DOHH2 (cell line): ENCODE measurements around the gene CACNA2D2.

Experiments used
- H3F3A ChIP-seq: fragments of 200-600 bp; sonication (generic), shearing (Covaris generic); 2 replicates; pipeline ENCODE4 v1.6.0; 2016; ENCODE audit warnings: antibody characterized with exemption, mild to moderate bottlenecking; ENCODE audit not compliant: control insufficient read depth, insufficient read depth
- H3K27ac ChIP-seq: fragments of 200-600 bp; sonication (generic); 2 replicates; pipeline ENCODE4 v1.5.1; 2014; ENCODE audit warnings: low read depth, mild to moderate bottlenecking, low read length, moderate library complexity
- H3K27me3 ChIP-seq: fragments of 200-600 bp; sonication (generic); 2 replicates; pipeline ENCODE4 v1.6.1; 2014; ENCODE audit warnings: mild to moderate bottlenecking, low read length, mixed read lengths; ENCODE audit not compliant: control insufficient read depth
- H3K36me3 ChIP-seq: fragments of 200-600 bp; sonication (generic); 2 replicates; pipeline ENCODE4 v1.6.1; 2014; ENCODE audit warnings: mild to moderate bottlenecking, low read length, moderate library complexity, mixed read lengths; ENCODE audit not compliant: control insufficient read depth
- H3K4me1 ChIP-seq: fragments of 200-600 bp; sonication (generic); 2 replicates; pipeline ENCODE4 v1.6.1; 2014; ENCODE audit warnings: mild to moderate bottlenecking, low read length, mixed read lengths; ENCODE audit not compliant: control insufficient read depth
- H3K4me2 ChIP-seq: fragments of 200-600 bp; sonication (generic); 2 replicates; pipeline ENCODE4 v1.6.0; 2014; ENCODE audit warnings: mild to moderate bottlenecking, low read length, moderate library complexity
- H3K4me3 ChIP-seq: fragments of 200-600 bp; sonication (generic); 2 replicates; pipeline ENCODE4 v1.5.1; 2014; ENCODE audit warnings: mild to moderate bottlenecking, low read length, mixed read lengths
- H3K79me2 ChIP-seq: fragments of 200-600 bp; sonication (generic); 2 replicates; pipeline ENCODE4 v1.6.1; 2014; ENCODE audit warnings: mild to moderate bottlenecking, low read length, mixed read lengths; ENCODE audit not compliant: control insufficient read depth
- H3K9me2 ChIP-seq: fragments of 200-600 bp; sonication (generic); replicated peaks from 2 replicates; pipeline ENCODE4 v1.6.1; 2014; ENCODE audit warnings: mild to moderate bottlenecking, low read length, mixed read lengths; ENCODE audit not compliant: control insufficient read depth
- H3K9me3 ChIP-seq: fragments of 200-600 bp; sonication (generic); 2 replicates; pipeline ENCODE4 v1.6.1; 2014; ENCODE audit warnings: antibody characterized with exemption, low read length, mixed read lengths; ENCODE audit not compliant: control insufficient read depth, insufficient read depth
- H4K20me1 ChIP-seq: fragments of 200-600 bp; sonication (generic); 2 replicates; pipeline ENCODE4 v1.6.0; 2014; ENCODE audit warnings: low read depth, mild to moderate bottlenecking, antibody characterized with exemption, low read length, moderate library complexity; ENCODE audit not compliant: control insufficient read depth, insufficient read depth
- CTCF ChIP-seq: fragments of 200-600 bp; sonication (generic); IDR thresholded peaks from one replicate; pipeline ENCODE4 v1.5.1; 2014; ENCODE audit warnings: antibody characterized with exemption, mild to moderate bottlenecking, low read depth, low read length; ENCODE audit not compliant: poor library complexity, severe bottlenecking
- EZH2phosphoT487 ChIP-seq: fragments of 200-600 bp; sonication (generic); IDR thresholded peaks from 2 replicates; pipeline ENCODE4 v1.6.1; 2017; ENCODE audit warnings: borderline replicate concordance, mild to moderate bottlenecking, antibody characterized with exemption, low read length, moderate library complexity, mixed read lengths

The CACNA2D2 gene

DNA sequence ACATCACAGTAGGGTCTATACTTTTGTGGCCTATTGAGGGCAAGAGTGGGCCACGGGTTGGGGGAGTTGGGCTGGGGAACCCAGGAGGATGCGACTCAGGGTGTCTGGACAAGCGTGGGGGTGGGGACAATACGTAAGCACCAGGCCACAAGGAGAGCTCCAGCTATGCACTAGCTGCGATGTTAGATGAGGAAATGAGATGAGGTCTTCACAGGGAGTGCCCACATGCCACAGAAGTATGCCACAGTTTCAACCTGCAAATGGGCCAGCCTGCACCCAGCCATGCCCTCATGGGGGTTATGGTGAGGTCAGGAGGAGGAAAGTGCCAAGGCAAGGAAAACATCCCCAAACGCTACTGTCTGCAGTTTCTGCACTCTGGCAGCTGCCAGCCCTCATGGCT is 30.5 kb downstream of the CACNA2D2 start:
- Histone ChIP-seq H3K9me2 (no peaks in the 10 kb centered on the region), H3F3A (no peaks in the 10 kb centered on the region), H3K27me3 (no peaks in the 10 kb centered on the region; the same call in 1 of the 2 replicates), H3K9me3 (no peaks in the 10 kb centered on the region), H3K79me2 (no peaks in the 10 kb centered on the region), H4K20me1 (no peaks in the 10 kb centered on the region), H3K4me2 (no peak overlapping the region), H3K4me1 (no peaks in the 10 kb centered on the region), H3K27ac (no peak overlapping the region), H3K36me3 (no peaks in the 10 kb centered on the region), H3K4me3 (no peak overlapping the region)
- no peak for TF ChIP-seq EZH2phosphoT487
- TF ChIP-seq CTCF: no peak

DNA sequence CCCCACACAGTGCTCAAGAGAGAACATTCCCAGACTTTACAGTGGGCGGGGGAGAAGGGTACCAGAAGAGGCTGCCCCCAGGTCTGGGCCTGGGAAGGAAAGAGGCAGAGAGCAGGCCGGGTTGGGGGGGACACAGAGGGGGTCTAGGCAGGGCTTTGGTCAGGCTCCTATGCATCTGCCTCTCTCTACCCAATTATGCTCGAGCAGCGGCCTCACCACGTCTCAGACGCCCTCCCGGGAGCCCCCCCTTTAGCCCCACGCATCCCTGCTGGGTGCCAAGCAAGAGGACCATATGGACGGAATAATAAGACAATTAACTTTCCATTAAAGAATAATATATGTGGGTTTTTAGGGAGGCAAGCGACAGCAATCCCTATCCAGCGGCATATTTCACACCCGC is 32.8 kb downstream of the CACNA2D2 start:
- Histone ChIP-seq H3K4me3 (no peak overlapping the region), H3K4me2 (no peak overlapping the region), H3K36me3 (no peaks in the 10 kb centered on the region), H3K9me3 (no peaks in the 10 kb centered on the region), H3F3A (no peaks in the 10 kb centered on the region), H4K20me1 (no peaks in the 10 kb centered on the region), H3K4me1 (no peaks in the 10 kb centered on the region), H3K9me2 (no peaks in the 10 kb centered on the region), H3K27me3 (no peaks in the 10 kb centered on the region; the same call in 1 of the 2 replicates), H3K27ac (no peak overlapping the region), H3K79me2 (no peaks in the 10 kb centered on the region)
- TF ChIP-seq EZH2phosphoT487 (no peak), CTCF (no peak)

- no peaks in the 10 kb centered on the region for H3F3A ChIP-seq
- no peak overlapping the region for H3K4me3 ChIP-seq
- no peaks in the 10 kb centered on the region for H3K79me2 ChIP-seq
- H3K9me3 ChIP-seq: no peaks in the 10 kb centered on the region
- H4K20me1 ChIP-seq: no peaks in the 10 kb centered on the region
- H3K27me3 ChIP-seq: 0 out of 2 replicates have a peak, but pooled peaks cover 3% of the 10 kb centered on the region
- no peak for TF ChIP-seq EZH2phosphoT487
- TF ChIP-seq CTCF: no peak
- H3K27ac ChIP-seq: no peak overlapping the region
- no peaks in the 10 kb centered on the region for H3K4me1 ChIP-seq
- no peak overlapping the region for H3K4me2 ChIP-seq
- no peaks in the 10 kb centered on the region for H3K36me3 ChIP-seq
- no peaks in the 10 kb centered on the region for H3K9me2 ChIP-seq
These were observed 35.5 kb downstream of the CACNA2D2 start for GRCh38 chr3:50467919-50468318.

GRCh38 chr3:50466177-50466576 is 37.3 kb downstream of the CACNA2D2 start:
- no peaks in the 10 kb centered on the region for H3K36me3 ChIP-seq
- H3K27ac ChIP-seq: no peak overlapping the region
- 0 out of 2 replicates have a peak, but pooled peaks cover 3% of the 10 kb centered on the region for H3K27me3 ChIP-seq
- H3K9me2 ChIP-seq: no peaks in the 10 kb centered on the region
- no peak for TF ChIP-seq EZH2phosphoT487
- TF ChIP-seq CTCF: peak; percentile 26
- no peaks in the 10 kb centered on the region for H3K79me2 ChIP-seq
- no peak overlapping the region for H3K4me3 ChIP-seq
- no peaks in the 10 kb centered on the region for H3K4me1 ChIP-seq
- no peaks in the 10 kb centered on the region for H4K20me1 ChIP-seq
- H3K4me2 ChIP-seq: no peak overlapping the region
- no peaks in the 10 kb centered on the region for H3K9me3 ChIP-seq
- H3F3A ChIP-seq: no peaks in the 10 kb centered on the region
